IPS DF 6.9 (cell line): ENCODE data around the gene C2orf81.

Experiments used
- DNase-seq: peaks from one replicate; pipeline ENCODE4 v3.0.0-alpha.2; 2013; ENCODE audit warnings: low read depth, low spot score
- H3K27ac ChIP-seq: one replicate; pipeline ENCODE4 v1.5.1; 2013; ENCODE audit warnings: low read length, control low read depth
- H3K27me3 ChIP-seq: 2 replicates; pipeline ENCODE4 v1.6.1; 2013; ENCODE audit warnings: mild to moderate bottlenecking, low read length; ENCODE audit not compliant: control insufficient read depth, insufficient read depth
- H3K36me3 ChIP-seq: 2 replicates; pipeline ENCODE4 v1.6.1; 2013; ENCODE audit warnings: low read length; ENCODE audit not compliant: control insufficient read depth, insufficient read depth
- H3K4me1 ChIP-seq: 2 replicates; pipeline ENCODE4 v1.6.1; 2013; ENCODE audit warnings: low read length; ENCODE audit not compliant: control insufficient read depth, insufficient read depth
- H3K4me3 ChIP-seq: 2 replicates; pipeline ENCODE4 v1.5.1; 2013; ENCODE audit warnings: mild to moderate bottlenecking, low read length
- H3K9me3 ChIP-seq: 2 replicates; pipeline ENCODE4 v1.6.1; 2013; ENCODE audit warnings: low read length, inconsistent platforms; ENCODE audit not compliant: control insufficient read depth, insufficient read depth
- WGBS: extraction: QIAGEN DNeasy Blood & Tissue Kit; methylation state at CpG from one replicate; pipeline ENCODE4 v1.1.7; 2013; ENCODE audit warnings: mixed read lengths, missing lambda C conversion rate; ENCODE audit not compliant: insufficient read length, insufficient coverage; 5-methylcytosine and 5-hydroxymethylcytosine counted together

Gene C2orf81

GRCh38 chr2:74430502-74430901 lies 9.1 kb upstream of the C2orf81 start:
- no peaks in the 10 kb centered on the region for H3K9me3 ChIP-seq
- H3K27me3 ChIP-seq, result no peaks in the 10 kb centered on the region
- no peak overlapping the region for H3K27ac ChIP-seq
- no peak for DNase-seq
- no peaks in the 10 kb centered on the region for H3K4me1 ChIP-seq
- no peak overlapping the region for H3K4me3 ChIP-seq
- H3K36me3 ChIP-seq, result peaks cover 36% of the 10 kb centered on the region
- WGBS, result no CpG with 5 or more reads among the region's 11 CpGs

GRCh38 chr2:74429487-74430451 lies 8.3 kb upstream of the C2orf81 start:
- WGBS, result no CpG with 5 or more reads among the region's 18 CpGs
- peaks cover 36% of the 10 kb centered on the region for H3K36me3 ChIP-seq
- H3K27me3 ChIP-seq, result no peaks in the 10 kb centered on the region
- H3K9me3 ChIP-seq, result no peaks in the 10 kb centered on the region
- no peaks in the 10 kb centered on the region for H3K4me1 ChIP-seq
- H3K27ac ChIP-seq, result no peak overlapping the region
- DNase-seq, result no peak
- H3K4me3 ChIP-seq, result no peak overlapping the region

GRCh38 chr2:74428675-74429074 lies 7.3 kb upstream of the C2orf81 start:
- no peaks in the 10 kb centered on the region for H3K4me1 ChIP-seq
- no peak overlapping the region for H3K27ac ChIP-seq
- no peaks in the 10 kb centered on the region for H3K9me3 ChIP-seq
- H3K4me3 ChIP-seq, result no peak overlapping the region
- H3K36me3 ChIP-seq, result peaks cover 36% of the 10 kb centered on the region
- no peak for DNase-seq
- H3K27me3 ChIP-seq, result no peaks in the 10 kb centered on the region
- WGBS, result no CpG with 5 or more reads among the region's 5 CpGs

- no CpG with 5 or more reads among the region's 3 CpGs for WGBS
- DNase-seq, result no peak
- Histone ChIP-seq H3K27me3 (no peaks in the 10 kb centered on the region), H3K4me1 (no peaks in the 10 kb centered on the region), H3K4me3 (no peak overlapping the region), H3K9me3 (no peaks in the 10 kb centered on the region), H3K27ac (no peak overlapping the region), H3K36me3 (peaks cover 36% of the 10 kb centered on the region)
Measured at GRCh38 chr2:74427551-74427950, 6.1 kb upstream of the C2orf81 start.

- Histone ChIP-seq H3K4me1 (no peaks in the 10 kb centered on the region), H3K4me3 (no peak overlapping the region), H3K27ac (no peak overlapping the region), H3K36me3 (peaks cover 29% of the 10 kb centered on the region), H3K27me3 (no peaks in the 10 kb centered on the region), H3K9me3 (no peaks in the 10 kb centered on the region)
- no peak for DNase-seq
- no CpG with 5 or more reads among the region's 14 CpGs for WGBS
Measured at GRCh38 chr2:74426181-74426758, 4.9 kb upstream of the C2orf81 start.

- H3K27me3 ChIP-seq, result no peaks in the 10 kb centered on the region
- H3K36me3 ChIP-seq, result peaks cover 29% of the 10 kb centered on the region
- no CpG with 5 or more reads among the region's 7 CpGs for WGBS
- H3K9me3 ChIP-seq, result no peaks in the 10 kb centered on the region
- no peaks in the 10 kb centered on the region for H3K4me1 ChIP-seq
- no peak overlapping the region for H3K27ac ChIP-seq
- H3K4me3 ChIP-seq, result no peak overlapping the region
- DNase-seq, result no peak
Measured at GRCh38 chr2:74425523-74425922, 4.1 kb upstream of the C2orf81 start.

GRCh38 chr2:74424995-74425406 lies 3.6 kb upstream of the C2orf81 start:
- Histone ChIP-seq H3K9me3 (no peaks in the 10 kb centered on the region), H3K36me3 (peaks cover 24% of the 10 kb centered on the region)
- no CpG with 5 or more reads among the region's 5 CpGs for WGBS

GRCh38 chr2:74424139-74424992 lies 2.9 kb upstream of the C2orf81 start:
- no peak overlapping the region for H3K27ac ChIP-seq
- H3K27me3 ChIP-seq, result no peaks in the 10 kb centered on the region
- no CpG with 5 or more reads among the region's 5 CpGs for WGBS
- H3K4me1 ChIP-seq, result no peaks in the 10 kb centered on the region
- DNase-seq, result no peak
- H3K4me3 ChIP-seq, result no peak overlapping the region
- peaks cover 18% of the 10 kb centered on the region for H3K36me3 ChIP-seq
- H3K9me3 ChIP-seq, result no peaks in the 10 kb centered on the region

More at GRCh38 chr2:74424995-74425406, 3.6 kb upstream of the C2orf81 start:
- DNase-seq, result no peak
- Histone ChIP-seq H3K4me3 (no peak overlapping the region), H3K27ac (no peak overlapping the region), H3K27me3 (no peaks in the 10 kb centered on the region), H3K4me1 (no peaks in the 10 kb centered on the region)

- DNase-seq, result no peak
- Histone ChIP-seq H3K4me1 (no peaks in the 10 kb centered on the region), H3K27me3 (no peaks in the 10 kb centered on the region), H3K9me3 (no peaks in the 10 kb centered on the region), H3K27ac (no peak overlapping the region), H3K36me3 (peaks cover 9% of the 10 kb centered on the region; the same call in 1 of the 2 replicates), H3K4me3 (no peak overlapping the region)
- WGBS, result no CpG with 5 or more reads among the region's 9 CpGs
Measured at GRCh38 chr2:74423231-74424095, 2.0 kb upstream of the C2orf81 start.
